GM21526 (cell line): ENCODE results near the gene TBX18.

Experiments
- ATAC-seq: cut with Tn5 transposase; IDR thresholded peaks from one replicate; pipeline ENCODE4 v1.9.1; 2021; ENCODE audit warnings: moderate library complexity; ENCODE audit not compliant: unreplicated experiment, low FRiP score

The TBX18 gene

GRCh38 chr6:84764332-84765049, at the start of gene TBX18:
Gene TBX18 (minus strand): TSS chr6:84764598. CDS start chr6:84764181, 417 bp downstream.
- ATAC-seq = no peak

GRCh38 chr6:84811351-84811750, 47.0 kb upstream of the TBX18 start:
- ATAC-seq = no peak

GRCh38 chr6:84809455-84809854, 45.1 kb upstream of the TBX18 start:
- no peak for ATAC-seq

GRCh38 chr6:84808491-84809061, 44.2 kb upstream of the TBX18 start:
- ATAC-seq = no peak

GRCh38 chr6:84805145-84805544, 40.7 kb upstream of the TBX18 start:
- ATAC-seq = no peak

GRCh38 chr6:84804720-84805119, 40.3 kb upstream of the TBX18 start:
- ATAC-seq = no peak

- ATAC-seq = no peak
Observed at GRCh38 chr6:84801250-84801649, 36.9 kb upstream of the TBX18 start.

GRCh38 chr6:84798257-84798656, 33.9 kb upstream of the TBX18 start:
- ATAC-seq = no peak

- ATAC-seq = no peak
Observed at GRCh38 chr6:84796343-84796742, 31.9 kb upstream of the TBX18 start.

GRCh38 chr6:84791927-84792326, 27.5 kb upstream of the TBX18 start:
- ATAC-seq = no peak

- ATAC-seq = no peak
Observed at GRCh38 chr6:84791233-84791632, 26.8 kb upstream of the TBX18 start.

- ATAC-seq = no peak
Observed at GRCh38 chr6:84789170-84789569, 24.8 kb upstream of the TBX18 start.

GRCh38 chr6:84788689-84789088, 24.3 kb upstream of the TBX18 start:
- ATAC-seq = no peak

- ATAC-seq = no peak
Observed at GRCh38 chr6:84785671-84786070, 21.3 kb upstream of the TBX18 start.

GRCh38 chr6:84779917-84780316, 15.5 kb upstream of the TBX18 start:
- no peak for ATAC-seq

- no peak for ATAC-seq
Observed at GRCh38 chr6:84779380-84779779, 15.0 kb upstream of the TBX18 start.

GRCh38 chr6:84777888-84778287, 13.5 kb upstream of the TBX18 start:
- ATAC-seq = no peak

- ATAC-seq = no peak
Observed at GRCh38 chr6:84776392-84776791, 12.0 kb upstream of the TBX18 start.

GRCh38 chr6:84775751-84776150, 11.4 kb upstream of the TBX18 start:
- no peak for ATAC-seq

GRCh38 chr6:84774985-84775284, 10.5 kb upstream of the TBX18 start:
- no peak for ATAC-seq

GRCh38 chr6:84774157-84774984, 10.0 kb upstream of the TBX18 start:
- ATAC-seq = no peak
